Fibroblast of lung (primary cell): ENCODE results near the gene CPN2.

Source experiments
- EZH2 ChIP-seq: IDR thresholded peaks from 2 replicates; pipeline ENCODE4 v1.5.1; 2012; ENCODE audit warnings: low read length, control low read depth, mild to moderate bottlenecking; ENCODE audit errors: missing control alignments
- TF ChIP-seq, protein P1 (sequence below), 2 donors: IDR thresholded peaks in 1 of 2; conservative IDR thresholded peaks in 1 of 2; 1 replicate in 1 of 2; 2 replicates in 1 of 2; pipeline ENCODE4 v1.5.1; 2011 to 2012; ENCODE audit warnings: low read length in 2 of 2, control low read depth in 1 of 2, inconsistent platforms in 1 of 2, low read depth in 1 of 2, mild to moderate bottlenecking in 1 of 2

DNA sequence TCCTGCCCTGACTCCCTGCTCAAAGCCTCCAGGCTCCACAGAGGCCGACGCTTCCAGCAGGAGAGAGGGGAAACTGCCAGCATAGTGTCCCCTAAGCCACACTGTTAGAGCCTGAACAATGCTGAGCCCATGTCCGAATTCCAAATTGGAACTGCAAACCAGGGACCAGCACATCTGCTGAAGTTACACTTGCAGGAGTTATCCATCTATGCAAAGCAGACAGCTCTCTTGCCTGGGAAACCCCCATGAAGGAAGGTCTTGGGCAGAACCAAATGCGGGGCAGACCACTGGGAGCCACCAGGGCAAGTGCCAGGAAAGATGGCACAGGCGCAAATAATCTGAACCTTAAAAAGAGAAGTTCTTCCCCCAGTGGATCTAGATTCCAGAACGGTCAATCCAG, 17.8 kb upstream of the CPN2 start:
- TF ChIP-seq, protein P1, sequence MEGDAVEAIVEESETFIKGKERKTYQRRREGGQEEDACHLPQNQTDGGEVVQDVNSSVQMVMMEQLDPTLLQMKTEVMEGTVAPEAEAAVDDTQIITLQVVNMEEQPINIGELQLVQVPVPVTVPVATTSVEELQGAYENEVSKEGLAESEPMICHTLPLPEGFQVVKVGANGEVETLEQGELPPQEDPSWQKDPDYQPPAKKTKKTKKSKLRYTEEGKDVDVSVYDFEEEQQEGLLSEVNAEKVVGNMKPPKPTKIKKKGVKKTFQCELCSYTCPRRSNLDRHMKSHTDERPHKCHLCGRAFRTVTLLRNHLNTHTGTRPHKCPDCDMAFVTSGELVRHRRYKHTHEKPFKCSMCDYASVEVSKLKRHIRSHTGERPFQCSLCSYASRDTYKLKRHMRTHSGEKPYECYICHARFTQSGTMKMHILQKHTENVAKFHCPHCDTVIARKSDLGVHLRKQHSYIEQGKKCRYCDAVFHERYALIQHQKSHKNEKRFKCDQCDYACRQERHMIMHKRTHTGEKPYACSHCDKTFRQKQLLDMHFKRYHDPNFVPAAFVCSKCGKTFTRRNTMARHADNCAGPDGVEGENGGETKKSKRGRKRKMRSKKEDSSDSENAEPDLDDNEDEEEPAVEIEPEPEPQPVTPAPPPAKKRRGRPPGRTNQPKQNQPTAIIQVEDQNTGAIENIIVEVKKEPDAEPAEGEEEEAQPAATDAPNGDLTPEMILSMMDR (conservative IDR thresholded peaks at IDR 0.05 in 1 of 2, IDR thresholded peaks at IDR 0.05 in 1 of 2; ENCODE audit: low read depth in 1 of 2, low read length in 2 of 2): no peak
- no peak for TF ChIP-seq EZH2
